Stimulated activated CD8-positive, alpha-beta memory T cell treated with anti-CD3 and anti-CD28 coated beads, Interleukin-7, amount 100 ng/mL, for 1 hour (primary cell): ENCODE measurements around the gene SGO2.
"Not testable (repeated sequence)": the region's sequence is repeated elsewhere in the genome, so short reads cannot be mapped to it uniquely, and the experiment has no call there.

Source experiments
- DNase-seq, 2 donors: peaks; one replicate each; pipeline ENCODE4 v3.0.0-alpha.2; 2020; ENCODE audit warnings: low read depth in 2 of 2

The SGO2 gene

DNA sequence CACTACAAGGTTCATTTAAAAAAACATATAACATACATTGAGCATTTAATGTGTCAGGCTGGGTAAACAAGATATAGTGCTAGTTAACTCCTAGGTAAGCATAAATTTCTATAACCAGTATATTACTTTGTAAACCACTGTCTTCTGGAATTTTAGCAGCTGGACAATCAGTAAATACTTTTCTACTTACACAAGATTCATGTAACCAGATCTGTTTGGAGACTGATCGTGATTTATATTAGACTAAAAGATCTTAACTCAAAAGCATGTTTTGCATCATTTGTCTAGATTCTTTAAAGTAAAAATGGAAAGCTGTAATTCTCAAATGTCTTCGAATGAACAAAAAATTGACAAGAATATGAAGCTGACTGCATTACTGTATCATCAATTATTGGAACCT is 941 bp upstream of the SGO2 start:
- no peak for DNase-seq

DNA sequence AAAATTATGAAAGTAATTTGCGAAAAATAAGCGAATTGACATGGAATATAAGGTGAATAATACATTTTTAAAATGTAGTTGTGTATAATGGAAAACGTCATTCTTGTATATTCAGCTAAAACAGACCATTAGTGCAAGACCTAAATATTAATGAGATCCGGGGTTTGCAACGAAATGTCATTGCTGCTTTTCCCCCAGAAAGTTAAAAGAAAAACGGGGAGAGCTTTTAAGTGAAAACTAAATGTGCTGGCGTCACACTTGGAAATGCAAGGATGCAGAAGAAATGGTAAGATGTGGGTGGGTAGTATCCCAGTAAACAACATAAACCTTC is 491 bp upstream of the SGO2 start:
- DNase-seq: no peak

GRCh38 chr2:200528228-200528627 is 2.2 kb downstream of the SGO2 start:
- DNase-seq: no peak

DNA sequence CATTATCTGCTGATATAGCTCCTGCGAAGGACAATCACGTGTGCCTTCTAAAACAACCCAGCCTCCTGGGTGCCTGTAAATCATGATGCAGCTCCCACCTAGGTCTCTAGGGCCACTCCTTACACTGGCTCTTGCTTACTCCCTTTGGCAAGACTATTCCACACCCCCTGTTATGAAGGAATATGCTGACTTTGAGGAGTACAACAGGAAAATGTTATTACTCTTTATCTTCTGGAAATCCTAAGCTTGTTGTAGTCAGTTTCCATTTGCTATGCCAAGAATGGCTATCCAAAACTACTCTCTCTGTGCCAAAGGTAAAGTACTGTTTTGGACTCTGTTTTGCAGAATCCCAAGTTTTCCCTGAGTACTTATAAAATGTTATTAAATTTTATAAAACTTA is 7.7 kb downstream of the SGO2 start:
- no peak for DNase-seq

GRCh38 chr2:200534572-200534971 is 8.6 kb downstream of the SGO2 start:
- no peak for DNase-seq

- no peak for DNase-seq
Measured at GRCh38 chr2:200538139-200538538, 12.1 kb downstream of the SGO2 start.

GRCh38 chr2:200540793-200541192 is 14.8 kb downstream of the SGO2 start:
- DNase-seq: no peak

DNA sequence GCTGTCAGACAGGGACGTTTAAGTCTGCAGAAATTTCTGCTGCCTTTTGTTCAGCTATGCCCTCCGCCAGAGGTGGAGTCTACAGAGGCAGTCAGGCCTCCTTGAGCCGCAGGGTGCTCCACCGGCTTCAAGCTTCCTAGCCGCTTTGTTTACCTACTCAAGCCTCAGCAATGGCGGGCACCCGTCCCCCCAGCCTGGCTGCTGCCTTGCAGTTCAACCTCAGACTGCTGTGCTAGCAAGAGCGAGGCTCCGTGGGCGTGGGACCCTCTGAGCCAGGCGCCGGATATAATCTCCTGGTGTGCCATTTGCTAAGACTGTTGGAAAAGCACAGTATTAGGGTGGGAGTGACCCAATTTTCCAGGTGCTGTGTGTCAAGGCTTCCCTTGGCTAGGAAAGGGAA is 40.6 kb downstream of the SGO2 start:
- not testable (repeated sequence) for DNase-seq

GRCh38 chr2:200567932-200568331 is 41.9 kb downstream of the SGO2 start:
- no peak for DNase-seq

GRCh38 chr2:200575957-200576356 is 50.0 kb downstream of the SGO2 start:
- no peak for DNase-seq

GRCh38 chr2:200577027-200577426 is 51.0 kb downstream of the SGO2 start:
- no peak for DNase-seq

- no peak for DNase-seq
Measured at GRCh38 chr2:200578778-200579177, 52.8 kb downstream of the SGO2 start.

GRCh38 chr2:200584639-200585038 is 58.6 kb downstream of the SGO2 start:
- no peak for DNase-seq

- DNase-seq: no peak
Measured at GRCh38 chr2:200585340-200585729, 59.3 kb downstream of the SGO2 start.

- DNase-seq: no peak
Measured at GRCh38 chr2:200585730-200586643, 60.0 kb downstream of the SGO2 start, which contains the start of gene AOX1. Gene AOX1, plus strand, starts transcription at chr2:200586014. Its CDS starts 95 bp downstream, at chr2:200586109.

DNA sequence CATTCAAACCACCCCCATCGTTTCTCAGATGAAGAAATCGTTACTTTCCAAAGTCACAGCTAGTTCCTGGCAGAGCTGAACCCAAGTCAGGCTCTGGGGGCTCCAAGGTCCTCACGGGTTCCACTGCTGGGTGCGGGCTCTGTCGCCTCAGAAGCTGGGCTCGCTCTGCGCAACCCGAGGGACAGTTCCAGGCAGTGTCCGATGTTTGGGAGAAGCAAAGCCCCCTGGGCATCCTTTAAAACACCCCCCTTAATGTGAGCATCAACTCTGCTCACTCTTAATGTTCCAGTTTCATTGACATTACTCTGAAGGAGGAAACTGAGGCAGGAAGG is 60.6 kb downstream of the SGO2 start:
- no peak for DNase-seq

- no peak for DNase-seq
Measured at GRCh38 chr2:200587007-200587616, 61.1 kb downstream of the SGO2 start.

- no peak for DNase-seq
Measured at GRCh38 chr2:200588076-200588678, 62.2 kb downstream of the SGO2 start.

DNA sequence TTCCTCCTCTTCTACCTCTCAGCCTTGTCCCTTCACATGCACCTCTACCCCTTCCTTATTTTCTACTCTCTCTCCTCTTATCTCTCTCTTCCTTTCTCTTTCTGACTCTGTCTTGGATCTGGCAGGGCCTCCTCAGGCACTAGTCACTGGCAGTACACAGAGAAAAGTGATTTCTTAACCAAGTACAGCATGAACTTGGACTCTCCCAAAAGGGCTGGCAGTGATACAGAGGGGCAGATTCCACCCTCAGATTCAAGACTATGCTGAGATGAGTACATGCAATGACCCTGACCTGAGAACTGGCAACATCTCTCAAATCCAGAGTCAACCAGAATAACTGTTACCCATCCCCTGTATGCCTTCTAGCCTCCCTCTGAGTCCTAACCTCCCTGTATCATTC is 64.1 kb downstream of the SGO2 start:
- no peak for DNase-seq

GRCh38 chr2:200591308-200591707 is 65.3 kb downstream of the SGO2 start:
- DNase-seq: no peak

- no peak for DNase-seq
Measured at GRCh38 chr2:200592406-200593075, 66.5 kb downstream of the SGO2 start.

- no peak for DNase-seq
Measured at GRCh38 chr2:200593905-200594304, 67.9 kb downstream of the SGO2 start.

GRCh38 chr2:200595913-200596312 is 69.9 kb downstream of the SGO2 start:
- no peak for DNase-seq
